GM21786 (cell line): Measurements from ENCODE around the gene ZFP30.
"Not testable (repeated sequence)": the region's sequence is repeated elsewhere in the genome, so short reads cannot be mapped to it uniquely, and the experiment has no call there.

Experiments
- ATAC-seq: cut with Tn5 transposase; IDR thresholded peaks from one replicate; pipeline ENCODE4 v1.9.1; 2021; ENCODE audit not compliant: unreplicated experiment

ZFP30 gene

GRCh38 chr19:37655301-37655688, at the start of gene ZFP30:
ZFP30 (minus strand) TSS chr19:37655465; CDS start chr19:37647822, 7,643 bp downstream.
- peak; percentile 52 for ATAC-seq

- no peak for ATAC-seq
Observed at GRCh38 chr19:37699057-37699456, 43.8 kb upstream of the ZFP30 start.

GRCh38 chr19:37698216-37698615, 43.0 kb upstream of the ZFP30 start:
- ATAC-seq: no peak

GRCh38 chr19:37695144-37695899, 40.1 kb upstream of the ZFP30 start:
- no peak for ATAC-seq

- ATAC-seq: no peak
Observed at GRCh38 chr19:37692956-37693620, 37.8 kb upstream of the ZFP30 start.

GRCh38 chr19:37691881-37692504, 36.7 kb upstream of the ZFP30 start:
- ATAC-seq: no peak

- ATAC-seq: no peak
Observed at GRCh38 chr19:37683520-37683919, 28.3 kb upstream of the ZFP30 start.

GRCh38 chr19:37669450-37669914, 14.2 kb upstream of the ZFP30 start:
- ATAC-seq: no peak

GRCh38 chr19:37657157-37657556, 1.9 kb upstream of the ZFP30 start:
- ATAC-seq: not testable (repeated sequence)

- peak; percentile 61 for ATAC-seq
Observed at GRCh38 chr19:37655689-37656371, 565 bp upstream of the ZFP30 start.

- peak; percentile 25 for ATAC-seq
Observed at GRCh38 chr19:37654629-37655300, 500 bp downstream of the ZFP30 start.

- no peak for ATAC-seq
Observed at GRCh38 chr19:37654118-37654517, 1.1 kb downstream of the ZFP30 start.

- no peak for ATAC-seq
Observed at GRCh38 chr19:37635076-37636056, 19.9 kb downstream of the ZFP30 start.

GRCh38 chr19:37594982-37595382, 60.3 kb downstream of the ZFP30 start:
- ATAC-seq: peak; percentile 24

GRCh38 chr19:37594304-37594981, 60.8 kb downstream of the ZFP30 start, which contains the start of the genes ZNF540 and ZNF571:
ZNF540 (plus strand) TSS chr19:37594876; CDS start chr19:37598448, 3,572 bp downstream.
ZNF571 (minus strand) TSS chr19:37594792; CDS start chr19:37586676, 8,116 bp downstream.
- peak; percentile 94 for ATAC-seq

- no peak for ATAC-seq
Observed at GRCh38 chr19:37593996-37594303, 61.3 kb downstream of the ZFP30 start.

GRCh38 chr19:37583340-37583739, 71.9 kb downstream of the ZFP30 start:
- no peak for ATAC-seq

GRCh38 chr19:37572203-37572602, 83.1 kb downstream of the ZFP30 start:
- ATAC-seq: no peak

- no peak for ATAC-seq
Observed at GRCh38 chr19:37565370-37565669, 89.9 kb downstream of the ZFP30 start.
